PC-9 (cell line): ENCODE measurements around the gene SUB1.

ENCODE experiments used
- EZH2 ChIP-seq: fragments of 200-600 bp; sonication (generic); IDR thresholded peaks from 2 replicates; pipeline ENCODE4 v1.8.0; 2017; ENCODE audit warnings: antibody characterized with exemption, low read depth
- TF ChIP-seq, protein P1 (sequence below): fragments of 200-600 bp; sonication (generic); conservative IDR thresholded peaks from 2 replicates; pipeline ENCODE4 v1.6.1; 2017; ENCODE audit warnings: mixed run types, antibody characterized with exemption, mild to moderate bottlenecking, moderate library complexity

DNA sequence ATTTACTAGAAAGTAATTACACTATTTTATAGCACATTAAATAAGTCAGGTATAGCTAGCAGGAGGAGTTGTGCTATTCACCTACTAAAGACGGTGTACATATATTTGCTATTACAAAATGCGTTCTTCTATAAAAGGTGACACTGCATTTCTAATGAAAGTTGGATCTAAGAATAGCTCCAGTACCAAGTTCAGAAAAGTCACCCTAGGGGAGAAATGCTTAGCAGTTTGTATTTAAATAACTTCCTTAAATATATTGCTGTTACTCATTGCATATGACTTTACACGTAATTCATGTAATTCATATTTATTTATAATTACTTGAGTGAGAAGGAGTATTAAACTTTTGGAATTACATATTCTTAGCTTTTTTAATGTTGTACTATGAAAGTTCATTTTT, 7.0 kb upstream of the SUB1 start:
- TF ChIP-seq, protein P1, sequence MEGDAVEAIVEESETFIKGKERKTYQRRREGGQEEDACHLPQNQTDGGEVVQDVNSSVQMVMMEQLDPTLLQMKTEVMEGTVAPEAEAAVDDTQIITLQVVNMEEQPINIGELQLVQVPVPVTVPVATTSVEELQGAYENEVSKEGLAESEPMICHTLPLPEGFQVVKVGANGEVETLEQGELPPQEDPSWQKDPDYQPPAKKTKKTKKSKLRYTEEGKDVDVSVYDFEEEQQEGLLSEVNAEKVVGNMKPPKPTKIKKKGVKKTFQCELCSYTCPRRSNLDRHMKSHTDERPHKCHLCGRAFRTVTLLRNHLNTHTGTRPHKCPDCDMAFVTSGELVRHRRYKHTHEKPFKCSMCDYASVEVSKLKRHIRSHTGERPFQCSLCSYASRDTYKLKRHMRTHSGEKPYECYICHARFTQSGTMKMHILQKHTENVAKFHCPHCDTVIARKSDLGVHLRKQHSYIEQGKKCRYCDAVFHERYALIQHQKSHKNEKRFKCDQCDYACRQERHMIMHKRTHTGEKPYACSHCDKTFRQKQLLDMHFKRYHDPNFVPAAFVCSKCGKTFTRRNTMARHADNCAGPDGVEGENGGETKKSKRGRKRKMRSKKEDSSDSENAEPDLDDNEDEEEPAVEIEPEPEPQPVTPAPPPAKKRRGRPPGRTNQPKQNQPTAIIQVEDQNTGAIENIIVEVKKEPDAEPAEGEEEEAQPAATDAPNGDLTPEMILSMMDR, result no peak
- TF ChIP-seq EZH2, result no peak
